GM21786 (cell line): Measurements from ENCODE around the gene UACA.
"Not testable (repeated sequence)": the region's sequence is repeated elsewhere in the genome, so short reads cannot be mapped to it uniquely, and the experiment has no call there.

ENCODE experiments used
- ATAC-seq: cut with Tn5 transposase; IDR thresholded peaks from one replicate; pipeline ENCODE4 v1.9.1; 2021; ENCODE audit not compliant: unreplicated experiment

The UACA gene

GRCh38 chr15:70763120-70763949 is at the start of gene UACA:
UACA (minus strand) TSS chr15:70763558; CDS start chr15:70763407, 151 bp downstream.
- ATAC-seq: peak; percentile 86

- no peak for ATAC-seq
Measured at GRCh38 chr15:70812827-70813364, 49.5 kb upstream of the UACA start.

- no peak for ATAC-seq
Measured at GRCh38 chr15:70810916-70811578, 47.7 kb upstream of the UACA start.

GRCh38 chr15:70806992-70807712 is 43.8 kb upstream of the UACA start:
- no peak for ATAC-seq

GRCh38 chr15:70804388-70804787 is 41.0 kb upstream of the UACA start:
- ATAC-seq: not testable (repeated sequence)

GRCh38 chr15:70802629-70803028 is 39.3 kb upstream of the UACA start:
- no peak for ATAC-seq

GRCh38 chr15:70801109-70801508 is 37.8 kb upstream of the UACA start:
- ATAC-seq: no peak

GRCh38 chr15:70799667-70800450 is 36.5 kb upstream of the UACA start:
- no peak for ATAC-seq

- no peak for ATAC-seq
Measured at GRCh38 chr15:70797464-70797863, 34.1 kb upstream of the UACA start.

GRCh38 chr15:70796516-70797310 is 33.4 kb upstream of the UACA start:
- no peak for ATAC-seq

- no peak for ATAC-seq
Measured at GRCh38 chr15:70795311-70795665, 31.9 kb upstream of the UACA start.

- ATAC-seq: no peak
Measured at GRCh38 chr15:70794596-70795310, 31.4 kb upstream of the UACA start.

- ATAC-seq: no peak
Measured at GRCh38 chr15:70793694-70794093, 30.3 kb upstream of the UACA start.

- no peak for ATAC-seq
Measured at GRCh38 chr15:70792171-70792573, 28.8 kb upstream of the UACA start.

GRCh38 chr15:70791259-70791658 is 27.9 kb upstream of the UACA start:
- no peak for ATAC-seq

GRCh38 chr15:70789213-70789612 is 25.9 kb upstream of the UACA start:
- ATAC-seq: no peak

- no peak for ATAC-seq
Measured at GRCh38 chr15:70788114-70789049, 25.0 kb upstream of the UACA start.

GRCh38 chr15:70786996-70787395 is 23.6 kb upstream of the UACA start:
- no peak for ATAC-seq
